K562 (cell line): ENCODE measurements around the gene DPT.

ENCODE experiments used
- HNRNPUL1 ChIP-seq: fragments of 200-400 bp; formaldehyde crosslinking; IDR thresholded peaks from 2 replicates; pipeline ENCODE4 v1.6.1; 2017; ENCODE audit warnings: low read length
- KDM1A ChIP-seq, 2 experiments: fragments of 450-650 bp; IDR thresholded peaks; 2 replicates each; pipeline ENCODE4 v1.6.1; 2016; ENCODE audit warnings: mild to moderate bottlenecking in 2 of 2
- MAFK ChIP-seq: IDR thresholded peaks from 2 replicates; pipeline ENCODE4 v1.6.1; 2011; ENCODE audit warnings: low read length, improper control_type of control experiment
- POLR2A ChIP-seq: fragments of 450-650 bp; conservative IDR thresholded peaks from 2 replicates; pipeline ENCODE4 v1.6.1; 2016
- U2AF2 ChIP-seq: fragments of 200-400 bp; formaldehyde crosslinking; optimal IDR thresholded peaks from 2 replicates; pipeline ENCODE3; 2017; ENCODE audit warnings: low read depth, mild to moderate bottlenecking, low read length
- ZBTB11 ChIP-seq, 3 experiments: fragments of 200-800 bp in 1 of 3; fragments of 250-450 bp in 1 of 3; fragments of 450-650 bp in 1 of 3; sonication (Bioruptor Pico) in 1 of 3; sonication (Bioruptor generic) in 1 of 3; formaldehyde crosslinking in 1 of 3; IDR thresholded peaks; 2 replicates each; pipeline versions ENCODE4 v1.6.1 to v1.8.0; 2016 to 2022; ENCODE audit warnings: mild to moderate bottlenecking in 2 of 3, missing genetic modification characterization in 2 of 3, missing compliant biosample characterization in 1 of 3, moderate library complexity in 1 of 3

- TF ChIP-seq KDM1A (IDR thresholded peaks at IDR 0.05) = no peak
- no peak for TF ChIP-seq MAFK
- no peak for TF ChIP-seq ZBTB11 (CRISPR knock-in tag; IDR thresholded peaks at IDR 0.05)
- TF ChIP-seq HNRNPUL1 = no peak
- TF ChIP-seq POLR2A = no peak
- no peak for TF ChIP-seq U2AF2
Observed at GRCh38 chr1:168742994-168743650, 14.1 kb upstream of the DPT start.
